HG02763 (cell line): ENCODE results near the gene CCSER1.
"Not testable (repeated sequence)": the region's sequence is repeated elsewhere in the genome, so short reads cannot be mapped to it uniquely, and the experiment has no call there.

Source experiments
- ATAC-seq: cut with Tn5 transposase; IDR thresholded peaks from one replicate; pipeline ENCODE4 v1.9.1; 2021; ENCODE audit warnings: mild to moderate bottlenecking, moderate library complexity; ENCODE audit not compliant: unreplicated experiment

The CCSER1 gene

GRCh38 chr4:91447168-91447567 is 1320.0 kb downstream of the CCSER1 start:
- no peak for ATAC-seq

DNA sequence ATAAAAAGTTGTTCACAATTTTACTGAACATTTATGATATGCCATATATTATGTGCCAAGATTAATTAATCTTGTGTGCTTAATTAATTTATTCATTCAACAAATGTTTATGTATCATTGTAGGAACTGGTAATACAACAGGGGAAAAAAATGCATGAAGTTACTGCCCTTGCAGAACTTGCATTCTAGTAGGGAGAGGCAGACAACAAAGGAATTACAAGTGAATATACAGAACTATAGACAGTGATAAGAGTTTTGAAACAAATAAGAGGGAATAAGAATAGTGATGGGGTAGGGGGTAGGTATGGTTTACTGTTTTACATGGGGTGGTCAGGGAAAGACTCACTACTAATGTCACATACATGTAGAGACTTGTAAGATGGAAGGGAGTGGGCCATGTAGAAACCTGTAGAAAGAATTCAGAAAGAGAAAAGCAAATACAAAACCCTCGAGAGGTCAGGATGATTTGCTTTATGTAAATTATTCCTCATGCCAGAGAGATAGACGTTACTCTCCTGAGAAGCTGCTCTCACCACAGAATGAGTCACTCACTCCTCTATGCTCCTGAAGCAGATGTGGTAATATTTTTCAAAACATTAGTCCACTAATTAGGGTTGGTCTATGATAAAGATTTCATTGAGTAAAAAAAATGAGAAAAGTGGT is 1321.6 kb downstream of the CCSER1 start:
- no peak for ATAC-seq

DNA sequence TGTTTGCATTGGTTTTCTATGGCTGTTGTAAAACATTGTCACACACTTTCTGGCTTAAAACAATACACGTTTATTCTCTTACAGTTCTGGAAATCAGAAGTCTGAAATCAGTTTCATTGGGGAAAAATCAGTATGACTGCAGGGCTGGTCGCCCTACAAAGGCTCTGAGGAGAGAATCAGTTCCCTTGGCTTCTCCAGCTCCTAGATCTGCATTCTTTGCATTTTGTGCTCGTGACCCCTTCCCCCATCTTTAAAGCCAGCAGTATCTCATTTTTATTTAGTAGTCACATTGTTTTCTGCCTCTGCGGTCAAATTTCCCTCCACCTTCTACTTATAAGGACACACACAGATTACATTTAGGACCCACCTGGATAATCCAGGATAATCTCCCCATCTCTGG is 1326.9 kb downstream of the CCSER1 start:
- ATAC-seq, result no peak

DNA sequence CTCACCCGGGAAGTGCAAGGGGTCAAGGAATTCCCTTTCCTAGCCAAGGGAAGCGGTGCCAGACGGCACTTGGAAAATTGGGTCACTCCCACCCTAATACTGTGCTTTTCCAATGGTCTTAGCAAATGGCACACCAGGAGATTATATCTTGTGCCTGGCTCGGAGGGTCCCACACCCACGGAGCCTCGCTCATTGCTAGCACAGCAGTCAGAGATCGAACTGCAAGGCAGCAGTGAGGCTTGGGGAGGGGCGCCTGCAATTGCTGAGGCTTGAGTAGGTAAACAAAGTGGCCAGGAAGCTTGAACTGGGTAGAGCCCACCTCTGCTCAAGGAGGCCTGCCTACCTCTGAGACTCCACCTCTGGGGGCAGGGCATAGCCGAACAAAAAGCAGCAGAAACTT is 1335.4 kb downstream of the CCSER1 start:
- not testable (repeated sequence) for ATAC-seq

DNA sequence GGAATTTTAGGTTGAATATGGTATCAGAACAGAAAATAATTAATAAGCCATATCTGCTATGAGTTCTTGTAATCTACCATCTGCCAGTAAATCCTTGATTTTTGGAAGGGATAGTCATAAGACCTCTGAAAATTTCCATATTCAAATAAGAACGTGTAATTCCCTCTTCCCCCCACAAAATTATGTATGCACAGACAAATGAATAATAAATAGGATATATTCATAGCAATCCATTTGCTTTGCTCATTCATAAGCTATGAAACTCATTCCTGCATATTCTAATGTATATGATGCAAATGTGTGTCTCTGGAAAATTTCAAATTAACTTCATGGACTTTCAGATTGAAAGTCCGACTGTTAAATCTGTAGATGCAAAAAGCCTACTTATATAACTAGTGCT is 1343.5 kb downstream of the CCSER1 start:
- no peak for ATAC-seq

GRCh38 chr4:91471280-91471679 is 1344.1 kb downstream of the CCSER1 start:
- ATAC-seq, result no peak

GRCh38 chr4:91472046-91472445 is 1344.9 kb downstream of the CCSER1 start:
- no peak for ATAC-seq

- ATAC-seq, result no peak
These were observed 1358.2 kb downstream of the CCSER1 start for GRCh38 chr4:91485415-91485814.

GRCh38 chr4:91488946-91489345 is 1361.8 kb downstream of the CCSER1 start:
- no peak for ATAC-seq

GRCh38 chr4:91497892-91498291 is 1370.7 kb downstream of the CCSER1 start:
- ATAC-seq, result no peak

GRCh38 chr4:91502365-91502764 is 1375.2 kb downstream of the CCSER1 start:
- no peak for ATAC-seq

GRCh38 chr4:91513326-91513725 is 1386.1 kb downstream of the CCSER1 start:
- ATAC-seq, result no peak

DNA sequence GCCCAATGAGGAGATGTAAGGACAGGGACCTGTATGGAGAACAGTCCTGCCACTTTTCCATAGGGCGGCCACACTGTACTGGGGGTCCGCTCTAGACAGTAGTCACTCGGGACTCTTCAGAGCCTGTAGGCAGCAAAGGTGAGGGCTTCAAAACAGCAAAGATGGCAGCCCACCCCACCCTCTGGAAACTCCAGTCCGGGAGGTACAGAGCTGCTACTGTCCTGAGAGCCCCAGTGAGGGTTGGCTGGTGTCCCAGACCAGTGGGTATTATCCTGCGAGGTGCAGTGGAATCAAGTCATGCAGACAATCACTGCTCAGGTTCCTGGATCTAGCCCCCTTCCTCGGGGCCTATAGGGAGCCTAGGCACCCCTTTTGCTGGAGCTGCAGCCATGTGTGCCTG is 1392.0 kb downstream of the CCSER1 start:
- ATAC-seq, result no peak

- no peak for ATAC-seq
These were observed 1398.4 kb downstream of the CCSER1 start for GRCh38 chr4:91525621-91526020.

DNA sequence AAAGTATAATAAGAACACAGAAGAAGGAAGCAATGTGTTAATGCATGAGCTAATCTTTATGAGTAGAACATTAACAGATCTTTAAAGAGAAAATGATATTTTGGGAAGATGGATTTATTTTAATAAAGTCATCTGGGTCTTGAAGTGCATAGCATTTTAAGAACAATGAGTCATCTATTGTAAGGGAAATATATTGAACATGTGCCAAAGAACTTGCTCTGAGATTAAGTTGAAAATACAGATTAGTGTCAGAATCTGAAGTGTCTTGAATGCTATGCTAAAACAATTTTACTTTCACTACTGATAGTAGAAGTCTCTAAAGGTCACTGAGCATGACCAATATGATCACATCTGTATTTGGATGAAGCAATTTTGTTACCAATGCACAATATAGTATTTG is 1399.9 kb downstream of the CCSER1 start:
- ATAC-seq, result no peak

- ATAC-seq, result no peak
These were observed 1440.4 kb downstream of the CCSER1 start for GRCh38 chr4:91567594-91567993.

DNA sequence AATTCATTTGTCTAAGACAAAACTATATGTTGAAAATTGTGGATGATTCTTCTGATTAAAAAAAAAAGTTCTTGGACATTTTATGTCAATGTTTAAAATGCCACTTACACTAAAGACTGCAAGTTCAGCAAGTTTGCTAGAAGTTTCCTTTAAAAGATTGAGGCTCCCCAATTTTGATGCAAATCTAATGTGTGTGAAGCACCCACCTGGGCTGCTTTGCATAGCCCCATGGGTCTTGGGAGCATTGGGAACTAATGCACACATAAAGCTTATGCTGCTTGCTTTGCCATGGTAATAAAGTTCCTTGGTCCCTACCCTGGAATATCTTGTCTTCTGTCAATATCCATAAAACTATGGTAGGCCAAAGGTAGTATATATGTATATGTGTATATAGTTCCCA is 1450.7 kb downstream of the CCSER1 start:
- no peak for ATAC-seq

GRCh38 chr4:91590260-91590659 is 1463.1 kb downstream of the CCSER1 start:
- ATAC-seq, result no peak

DNA sequence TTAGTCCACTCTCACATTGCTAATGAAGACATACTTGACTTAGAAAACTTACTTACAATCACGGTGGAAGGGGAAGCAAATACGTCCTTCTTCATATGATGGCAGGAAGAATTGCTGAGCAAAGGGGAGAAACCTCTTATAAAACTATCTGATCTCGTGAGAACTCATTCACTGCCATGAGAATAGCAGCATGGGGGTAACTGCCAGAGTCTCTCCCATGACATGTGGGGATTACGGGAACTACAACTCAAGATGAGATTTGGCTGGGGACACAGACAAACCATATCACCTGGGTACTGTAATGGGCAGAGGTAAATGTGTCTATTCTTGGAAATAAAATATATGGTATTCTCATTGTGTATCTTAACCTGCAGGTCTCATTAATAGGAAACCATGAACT is 1464.9 kb downstream of the CCSER1 start:
- no peak for ATAC-seq

DNA sequence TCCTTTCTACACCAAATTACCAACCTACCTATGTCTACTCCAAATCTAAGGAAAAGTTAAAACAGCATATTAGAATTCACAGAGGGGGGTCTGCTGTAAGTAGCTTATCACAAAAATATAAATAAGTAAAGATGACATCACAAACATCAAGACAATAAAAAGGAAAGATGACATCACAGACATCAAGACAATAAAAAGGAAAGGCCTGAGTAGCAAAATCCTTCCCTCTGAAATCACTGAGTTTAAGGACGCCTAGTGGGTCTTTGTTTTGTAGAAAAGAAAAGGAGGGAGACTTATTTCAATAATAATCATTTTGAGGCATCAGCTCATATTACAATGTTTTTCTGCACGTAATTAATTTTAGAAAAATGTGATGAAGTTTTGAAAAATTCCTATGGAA is 1469.5 kb downstream of the CCSER1 start:
- no peak for ATAC-seq

DNA sequence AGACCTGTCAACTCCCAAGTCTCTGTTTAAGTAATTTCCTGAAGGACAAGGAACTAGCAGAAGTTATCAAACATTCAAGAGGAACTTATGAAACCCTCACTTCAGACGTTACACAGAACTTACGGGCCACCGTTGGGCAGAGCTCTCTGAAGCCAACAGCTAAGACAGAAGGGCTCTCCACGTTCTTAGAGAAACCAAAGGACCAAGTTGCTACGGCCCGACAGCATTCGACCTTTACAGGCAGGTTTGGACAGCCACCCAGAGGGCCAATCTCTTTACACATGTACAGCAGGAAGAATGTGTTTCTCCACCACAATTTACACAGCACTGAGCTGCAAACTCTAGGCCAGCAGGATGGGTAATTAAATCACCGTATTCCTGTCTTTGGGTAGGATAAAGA is 1471.5 kb downstream of the CCSER1 start:
- ATAC-seq, result no peak

- no peak for ATAC-seq
These were observed 1473.1 kb downstream of the CCSER1 start for GRCh38 chr4:91600301-91600700.

DNA sequence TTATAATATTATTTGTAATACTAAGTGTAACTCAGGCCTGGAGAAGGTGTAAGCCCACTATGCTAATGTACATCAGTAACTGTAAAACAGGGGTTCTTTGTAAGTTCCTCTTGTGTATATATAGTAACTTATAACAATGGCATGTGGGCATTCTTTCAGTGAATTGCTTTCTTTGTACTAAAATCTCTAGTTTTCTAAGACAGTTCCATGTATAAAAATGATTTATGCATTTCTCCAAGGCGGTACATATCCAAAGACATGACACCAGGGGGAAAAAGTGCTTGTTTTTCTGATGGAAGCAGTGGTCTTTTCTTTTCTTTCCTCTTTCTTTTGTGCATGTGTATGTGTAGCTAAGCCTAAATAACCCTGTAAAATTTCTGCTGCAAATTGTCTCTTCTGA is 1474.2 kb downstream of the CCSER1 start:
- ATAC-seq, result no peak
